HG03558 (cell line): ENCODE results near the gene EPB41L4A.
"Not testable (repeated sequence)": the region's sequence is repeated elsewhere in the genome, so short reads cannot be mapped to it uniquely, and the experiment has no call there.

Experiments
- ATAC-seq: cut with Tn5 transposase; IDR thresholded peaks from one replicate; pipeline ENCODE4 v1.9.1; 2021; ENCODE audit warnings: moderate number of reproducible peaks; ENCODE audit not compliant: unreplicated experiment; ENCODE audit errors: extremely low read depth

Gene EPB41L4A

GRCh38 chr5:112419164-112419985, at the start of gene EPB41L4A:
Gene EPB41L4A, minus strand, starts transcription at chr5:112419277. Its CDS starts 238 bp downstream, at chr5:112419039.
- ATAC-seq, result peak; percentile 5

GRCh38 chr5:112467485-112467884, 48.4 kb upstream of the EPB41L4A start:
- ATAC-seq, result no peak

- ATAC-seq, result not testable (repeated sequence)
Measured at GRCh38 chr5:112466261-112466660, 47.2 kb upstream of the EPB41L4A start.

DNA sequence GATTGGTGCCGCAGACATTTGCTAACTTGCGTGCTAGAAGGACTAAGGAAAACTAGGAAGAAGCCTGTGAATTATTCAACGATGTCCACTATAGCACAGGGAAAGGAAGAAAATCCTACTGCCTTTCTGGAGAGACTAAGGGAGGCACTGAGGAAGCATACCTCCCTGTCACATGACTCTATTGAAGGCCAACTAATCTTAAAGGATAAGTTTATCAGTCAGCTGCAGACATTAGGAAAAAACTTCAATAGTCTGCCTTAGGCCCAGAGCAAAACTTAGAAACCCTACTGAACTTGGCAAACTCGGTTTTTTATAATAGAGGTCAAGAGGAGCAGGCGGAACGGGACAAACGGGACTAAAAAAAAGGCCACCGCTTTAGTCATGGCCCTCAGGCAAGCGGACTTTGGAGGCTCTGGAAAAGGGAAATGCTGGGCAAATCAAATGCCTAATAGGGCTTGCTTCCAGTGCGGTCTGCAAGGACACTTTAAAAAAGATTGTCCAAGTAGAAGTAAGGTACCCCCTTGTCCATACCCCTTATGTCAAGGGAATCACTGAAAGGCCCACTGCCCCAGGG, 28.2 kb upstream of the EPB41L4A start:
- ATAC-seq, result not testable (repeated sequence)

DNA sequence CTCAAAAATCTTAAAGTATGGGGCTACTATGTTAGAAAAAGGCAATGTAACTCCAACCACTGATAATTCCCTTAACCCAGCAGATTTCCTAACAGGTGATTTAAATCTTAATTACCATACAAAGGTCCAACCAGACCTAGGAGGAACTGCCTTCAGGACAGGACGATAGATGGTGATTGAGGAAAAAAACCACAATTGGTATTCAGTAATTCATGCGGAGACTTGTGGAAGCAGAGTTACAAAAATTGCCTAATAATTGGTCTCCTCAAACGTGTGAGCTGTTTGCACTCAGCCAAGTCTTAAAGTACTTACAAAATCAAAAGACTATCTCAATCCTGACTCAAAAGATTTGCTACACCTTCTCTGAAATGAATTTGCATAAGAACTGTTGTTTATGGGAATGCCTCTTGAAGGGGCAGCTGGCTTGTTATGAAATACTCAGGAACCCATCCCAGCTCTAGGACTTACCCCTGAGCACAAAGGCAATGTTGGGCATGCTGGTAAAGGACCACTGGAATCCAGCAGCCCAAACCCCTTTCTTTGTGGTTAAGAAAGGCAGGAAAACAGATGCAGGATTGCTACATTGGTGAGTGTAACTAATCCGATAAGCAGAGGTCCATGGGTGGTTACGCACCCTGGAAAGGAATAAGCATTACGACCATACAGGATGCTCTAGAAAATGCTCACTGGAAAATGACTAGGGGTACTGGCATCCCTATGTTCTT, 26.7 kb upstream of the EPB41L4A start:
- ATAC-seq, result no peak

DNA sequence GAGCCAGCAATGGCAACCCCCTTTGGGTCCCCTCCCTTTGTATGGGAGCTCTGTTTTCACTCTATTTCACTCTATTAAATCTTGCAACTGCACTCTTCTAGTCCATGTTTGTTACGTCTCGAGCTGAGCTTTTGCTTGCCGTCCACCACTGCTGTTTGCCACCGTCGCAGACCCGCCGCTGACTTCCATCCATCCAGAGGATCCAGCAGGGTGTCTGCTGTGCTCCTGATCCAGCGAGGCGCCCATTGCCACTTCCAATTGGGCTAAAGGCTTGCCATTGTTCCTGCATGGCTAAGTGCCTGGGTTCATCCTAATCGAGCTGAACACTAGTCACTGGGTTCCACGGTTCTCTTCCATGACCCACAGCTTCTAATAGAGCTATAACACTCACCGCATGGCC, 24.9 kb upstream of the EPB41L4A start:
- ATAC-seq, result not testable (repeated sequence)

DNA sequence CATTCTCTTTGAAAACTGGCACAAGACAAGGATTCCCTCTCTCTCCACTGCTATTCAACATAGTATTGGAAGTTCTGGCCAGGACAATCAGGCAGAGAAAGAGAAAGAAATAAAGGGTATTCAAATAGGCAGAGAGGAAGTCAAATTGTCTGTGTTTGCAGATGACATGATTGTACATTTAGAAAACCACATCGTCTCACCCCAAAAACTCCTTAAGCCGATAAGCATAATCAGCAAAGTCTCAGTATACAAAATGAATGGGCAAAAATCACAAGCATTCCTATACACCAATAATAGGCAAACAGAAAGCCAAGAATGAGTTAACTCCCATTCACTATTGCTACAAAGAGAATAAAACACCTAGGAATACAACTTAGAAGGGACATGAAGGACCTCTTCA, 21.0 kb upstream of the EPB41L4A start:
- no peak for ATAC-seq

- ATAC-seq, result no peak
Measured at GRCh38 chr5:112436144-112436543, 17.1 kb upstream of the EPB41L4A start.

DNA sequence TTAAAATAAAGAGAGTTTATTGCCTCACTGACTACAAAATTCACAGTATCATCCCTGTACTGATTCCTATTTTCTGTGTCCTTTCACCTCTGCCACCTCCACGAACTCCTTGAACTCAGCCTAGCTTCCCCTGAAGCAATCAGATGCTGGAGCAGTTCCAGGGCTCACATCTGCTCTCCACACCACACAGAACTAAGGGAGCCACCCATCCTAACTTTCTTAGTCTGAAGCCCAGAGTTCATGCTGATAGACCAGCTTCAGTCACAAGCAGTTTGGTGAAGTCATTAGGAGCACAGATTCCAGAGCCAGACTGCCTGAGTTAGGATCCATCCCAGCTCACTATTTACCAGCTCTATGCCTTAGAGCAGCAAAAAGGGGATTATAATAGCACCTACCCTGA, 15.6 kb upstream of the EPB41L4A start:
- ATAC-seq, result no peak

- not testable (repeated sequence) for ATAC-seq
Measured at GRCh38 chr5:112426202-112426601, 7.1 kb upstream of the EPB41L4A start.

DNA sequence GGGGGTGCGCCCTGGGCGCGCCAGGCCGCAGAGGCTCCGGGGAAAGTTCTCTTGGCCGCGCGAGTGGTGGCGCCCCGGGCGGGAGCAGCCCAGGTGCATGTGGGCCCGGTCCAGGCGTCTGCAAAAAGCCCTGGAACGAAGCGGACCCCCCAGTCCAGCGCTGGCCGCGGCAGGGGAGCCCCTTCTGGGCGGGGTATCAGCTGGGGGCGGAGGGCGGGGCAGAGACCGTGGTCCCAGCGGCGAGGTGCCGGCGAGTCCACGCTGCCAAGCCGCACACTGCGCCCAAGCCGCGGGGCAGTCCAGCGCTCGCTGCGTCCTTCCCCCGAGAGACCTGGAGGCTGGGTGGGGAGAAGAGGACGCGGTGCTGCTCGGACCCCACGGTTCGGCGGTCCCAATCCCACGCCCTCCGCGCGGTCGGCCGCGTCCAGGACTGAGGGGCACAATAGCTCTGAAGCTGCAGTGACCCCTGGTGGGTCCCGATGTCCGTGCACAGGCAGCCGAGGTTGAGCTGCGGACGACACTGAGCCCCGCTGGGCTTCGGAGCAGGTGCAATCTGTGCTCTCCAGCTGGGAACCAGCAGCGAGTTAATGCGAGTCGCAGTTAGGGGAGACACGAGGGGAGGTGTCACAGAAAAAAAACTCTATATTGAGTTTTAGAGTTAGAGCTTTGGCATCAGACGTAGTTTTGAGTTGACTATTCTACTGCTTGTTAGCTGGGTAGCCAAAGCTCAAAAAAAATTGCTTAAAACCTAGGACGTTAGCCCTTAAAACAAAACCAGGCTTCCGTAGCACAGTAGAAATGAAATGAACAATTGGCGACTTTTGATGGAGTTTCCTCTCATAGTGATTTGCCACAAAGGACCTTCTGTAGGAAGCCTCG, 1.1 kb upstream of the EPB41L4A start:
- peak; percentile 65 for ATAC-seq

- no peak for ATAC-seq
Measured at GRCh38 chr5:112418659-112419163, 366 bp downstream of the EPB41L4A start.

GRCh38 chr5:112417931-112418658, 982 bp downstream of the EPB41L4A start:
- ATAC-seq, result peak; percentile 32

DNA sequence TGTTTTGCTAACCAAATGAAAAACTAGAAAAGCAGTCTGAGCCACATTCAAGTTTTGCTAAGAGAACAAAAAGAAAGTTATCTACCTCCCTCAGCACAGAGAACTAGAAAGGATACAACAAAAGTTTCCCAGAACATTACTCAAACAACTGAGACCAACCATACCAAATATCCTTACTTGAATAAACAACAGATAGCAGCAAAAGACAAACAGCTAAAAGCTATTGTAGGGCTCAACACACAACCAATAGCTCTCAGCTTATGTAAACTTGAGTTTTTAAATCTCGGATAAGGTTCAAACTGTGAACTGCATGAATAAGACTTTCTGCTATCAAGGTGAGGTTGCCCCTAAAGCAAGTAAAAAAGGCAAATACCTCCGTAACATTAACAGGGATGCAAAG, 3.5 kb downstream of the EPB41L4A start:
- no peak for ATAC-seq

GRCh38 chr5:112413611-112414010, 5.5 kb downstream of the EPB41L4A start:
- no peak for ATAC-seq

DNA sequence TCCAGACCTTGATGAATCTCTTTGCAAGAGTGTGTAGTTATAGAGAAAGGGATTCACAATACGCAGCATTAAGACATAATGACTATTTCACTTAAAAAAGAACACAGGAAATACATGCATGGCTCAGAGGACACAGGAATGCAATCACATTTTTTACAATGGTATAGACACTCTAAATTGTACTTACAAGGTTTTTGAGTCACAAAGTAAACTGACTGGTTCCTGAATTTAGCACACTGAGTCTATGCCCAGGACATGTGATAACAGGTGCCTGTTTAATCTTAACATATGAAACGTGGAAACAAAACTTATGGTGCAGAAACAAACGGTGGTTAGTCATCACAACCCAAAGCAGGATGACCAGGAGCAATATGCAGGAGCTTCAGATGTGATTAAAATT, 6.7 kb downstream of the EPB41L4A start:
- ATAC-seq, result no peak

DNA sequence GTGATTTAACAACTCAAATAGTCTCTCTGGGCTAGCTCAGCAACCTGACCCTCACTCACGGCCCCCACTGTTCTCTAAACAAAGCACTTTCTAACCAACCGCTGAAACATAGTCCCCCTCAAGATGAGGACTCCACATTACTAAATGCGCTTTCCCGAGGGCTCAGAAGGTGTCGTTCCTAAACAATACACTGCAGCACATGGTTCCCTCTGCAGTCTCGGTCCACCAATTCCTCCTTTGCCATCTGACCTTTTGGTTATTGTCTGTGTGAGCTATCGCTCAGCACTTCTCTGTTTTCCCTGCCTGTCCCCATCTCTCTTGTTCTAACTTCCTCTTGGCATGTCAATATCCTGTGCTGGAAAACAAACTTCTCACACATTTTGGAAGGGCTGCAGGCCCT, 7.2 kb downstream of the EPB41L4A start:
- no peak for ATAC-seq

DNA sequence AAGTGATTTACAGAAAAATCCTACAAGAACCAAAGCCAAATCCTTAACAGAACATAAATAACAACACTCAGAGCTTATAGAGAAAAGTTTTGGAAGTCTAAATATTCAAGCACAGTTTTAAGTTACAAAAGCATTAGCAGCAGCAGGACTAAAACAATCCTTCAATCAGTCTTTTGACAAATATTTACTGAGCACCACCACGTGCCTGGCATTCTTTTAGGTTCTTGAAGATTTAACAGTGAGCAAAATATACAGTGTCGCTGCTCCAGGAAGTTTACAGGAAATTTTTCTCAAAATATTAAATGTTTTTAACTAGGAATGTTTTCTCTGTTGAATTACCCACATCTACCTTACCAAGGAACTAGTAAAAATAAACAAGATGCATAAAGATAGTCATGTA, 11.4 kb downstream of the EPB41L4A start:
- ATAC-seq, result no peak

DNA sequence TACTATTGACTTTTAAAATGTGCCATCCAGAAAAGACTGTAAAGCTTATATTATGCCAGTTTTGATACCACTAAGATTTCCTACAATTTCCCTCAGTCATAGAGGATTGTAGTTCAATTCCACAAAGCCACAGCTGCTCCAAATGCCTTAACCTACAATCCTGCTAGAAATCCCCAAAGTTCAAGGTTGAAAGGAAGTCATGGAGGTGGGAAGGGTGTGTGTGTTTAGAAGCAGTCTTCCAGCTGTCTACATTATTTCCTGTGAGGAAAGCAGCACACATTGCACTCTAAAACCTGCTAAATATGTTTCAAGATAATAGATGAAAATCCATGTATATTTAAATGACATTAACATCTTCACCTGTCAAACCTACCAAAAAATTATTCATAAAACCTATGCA, 11.8 kb downstream of the EPB41L4A start:
- ATAC-seq, result no peak
